Epithelial cell of prostate (primary cell): ENCODE data around the gene RBM3.

Experiments
- DNase-seq: peaks from one replicate; pipeline ENCODE4 v3.0.0-alpha.2; 2011; ENCODE audit warnings: low read depth, low spot score
- H3K27ac ChIP-seq: fragments of 450-650 bp; 2 replicates; pipeline ENCODE4 v1.5.1; 2017; ENCODE audit warnings: mild to moderate bottlenecking

RBM3 gene

DNA sequence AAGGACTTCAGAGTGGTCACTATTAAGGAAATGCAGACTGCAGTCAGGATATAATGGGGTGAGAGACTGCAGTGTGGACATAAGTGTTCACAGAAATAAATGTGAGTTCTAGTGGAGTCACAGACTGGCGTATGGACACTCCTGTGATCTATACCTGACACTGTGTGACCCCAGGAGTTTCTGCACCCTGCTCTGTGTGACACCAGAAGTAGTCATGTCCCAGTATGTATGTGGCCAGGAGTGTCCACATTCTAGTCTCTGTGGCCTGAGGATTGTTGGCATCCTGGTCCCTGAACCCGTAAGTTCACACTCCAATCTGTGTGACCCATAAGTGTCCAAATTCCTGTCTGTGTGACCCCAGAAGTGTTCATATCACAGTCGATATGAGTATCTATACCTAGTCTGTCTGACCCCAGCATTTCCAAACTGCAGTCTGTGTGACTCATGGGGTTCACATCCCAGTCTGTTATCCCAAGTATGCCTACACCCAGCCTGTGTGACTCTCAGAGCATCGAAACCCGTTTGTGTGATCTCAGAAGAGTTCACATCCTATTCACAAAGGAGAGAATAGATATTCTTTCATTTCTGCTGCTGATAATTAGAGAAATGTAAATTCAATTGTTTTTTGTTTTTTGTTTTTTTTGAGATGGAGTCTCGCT lies 39.3 kb downstream of the RBM3 start:
- no peak for DNase-seq
- H3K27ac ChIP-seq = no peak overlapping the region

DNA sequence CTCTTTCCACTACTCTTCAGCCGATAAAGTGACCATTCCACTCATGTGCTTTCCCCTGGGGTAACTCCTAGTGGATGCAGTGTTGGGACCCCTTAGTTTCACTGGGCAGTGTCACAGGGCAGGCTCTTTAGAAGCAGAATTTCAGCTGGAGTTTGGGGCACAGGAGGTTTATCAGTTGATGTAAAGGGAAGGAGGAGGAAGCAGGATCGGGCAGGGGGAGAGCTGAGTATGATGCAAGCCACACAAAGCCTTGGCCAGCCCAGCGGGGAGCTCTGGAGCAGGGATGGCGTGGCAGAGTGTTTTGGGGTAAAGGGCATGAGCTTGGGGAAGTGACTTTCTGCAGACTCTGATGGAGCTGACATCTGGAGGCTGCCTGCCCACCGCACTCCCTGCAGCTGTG lies 42.3 kb downstream of the RBM3 start:
- H3K27ac ChIP-seq = no peak overlapping the region
- no peak for DNase-seq

DNA sequence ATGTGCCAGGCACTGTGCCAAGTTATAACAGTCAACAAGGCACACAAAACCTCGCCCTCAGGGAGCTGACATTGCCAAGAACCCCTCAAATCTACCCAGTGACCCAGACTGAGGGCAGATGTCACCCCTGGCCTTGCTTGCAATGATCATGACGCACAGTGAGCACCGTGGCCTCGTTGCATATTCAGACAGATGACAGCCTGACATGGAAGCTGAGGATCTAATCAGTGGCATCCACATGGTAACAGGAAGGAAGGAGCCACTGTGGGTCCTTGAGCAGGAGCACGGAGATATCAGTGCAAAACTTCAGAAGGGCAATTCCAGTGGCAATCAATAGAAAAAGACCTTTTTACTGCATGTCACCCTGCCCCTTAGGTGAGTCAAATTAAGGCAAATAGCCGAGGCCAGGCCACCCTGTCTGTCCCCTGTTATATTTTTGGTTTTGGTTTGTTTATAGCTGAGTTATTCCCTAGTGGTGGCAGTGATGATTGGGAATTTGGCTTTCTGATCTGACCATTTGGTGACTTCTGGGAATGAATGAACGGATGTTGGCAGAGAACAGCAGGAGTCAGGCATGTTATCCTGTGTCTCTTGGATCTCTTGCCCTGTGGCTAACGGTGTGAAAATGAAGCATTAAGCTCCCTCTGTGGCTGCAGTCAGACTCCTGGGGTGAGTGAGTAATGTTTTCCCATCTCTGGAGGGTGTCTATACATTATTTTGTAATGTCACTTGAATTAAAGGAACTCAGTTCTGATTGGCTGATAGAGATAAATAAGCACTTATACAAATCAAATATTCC lies 43.5 kb downstream of the RBM3 start:
- DNase-seq = no peak
- no peak overlapping the region for H3K27ac ChIP-seq

DNA sequence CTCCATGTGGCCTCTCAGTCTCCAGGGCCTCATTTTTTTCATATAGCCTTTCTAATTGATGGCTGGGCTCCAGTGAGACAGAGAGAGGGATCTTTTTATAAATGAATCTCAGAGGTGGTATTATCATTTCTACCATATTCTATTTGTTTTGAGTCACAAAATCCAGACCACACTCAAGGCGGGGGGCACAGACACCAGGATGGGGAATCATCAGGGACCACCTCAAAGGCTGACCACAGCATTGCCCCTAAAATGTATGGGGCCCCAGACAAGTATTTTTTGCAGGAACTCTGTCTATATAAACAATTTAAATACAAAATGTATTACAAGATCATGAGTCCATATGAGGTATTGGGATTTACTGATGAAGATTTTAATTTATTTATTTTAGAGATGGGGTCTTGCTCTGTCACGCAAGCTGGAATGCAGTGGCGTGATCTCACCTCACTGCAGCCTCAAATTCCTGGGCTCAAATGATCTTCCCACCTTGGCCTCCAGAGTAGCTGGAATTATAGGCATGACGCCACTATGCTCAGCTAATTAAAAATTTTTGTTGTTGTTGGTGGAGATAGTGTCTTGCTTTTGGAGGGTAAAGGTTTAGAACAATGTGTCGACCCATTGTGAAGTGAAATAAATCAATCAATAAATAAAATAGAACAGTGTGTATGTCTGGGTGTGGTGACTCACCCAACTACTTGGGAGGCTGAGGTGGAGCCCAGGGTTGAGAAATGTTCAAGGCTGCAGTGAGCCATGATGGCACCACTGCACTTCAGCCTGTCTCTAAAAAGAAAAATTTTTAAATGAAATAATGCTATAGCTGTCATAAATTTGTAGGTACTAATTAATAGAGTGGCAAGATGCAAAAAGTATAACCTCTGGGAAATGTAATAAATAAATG lies 52.4 kb downstream of the RBM3 start:
- no peak overlapping the region for H3K27ac ChIP-seq
- no peak for DNase-seq
